Measurements from ENCODE around the gene SLC6A12.
"Not testable (repeated sequence)": the region's sequence is repeated elsewhere in the genome, so short reads cannot be mapped to it uniquely, and the experiment has no call there.

The SLC6A12 gene

GRCh38 chr12:214003-214741, at the start of gene SLC6A12:
Gene SLC6A12, minus strand, starts transcription at chr12:214157. Its CDS starts 4,171 bp downstream, at chr12:209986.
- DNase-seq (ENCODE audit: low spot score) = no peak

GRCh38 chr12:263574-263973, 49.6 kb upstream of the SLC6A12 start:
- no peak for DNase-seq (ENCODE audit: low spot score)

GRCh38 chr12:262817-263216, 48.9 kb upstream of the SLC6A12 start, which contains the start of gene SLC6A13:
Gene SLC6A13, minus strand, starts transcription at chr12:262836. Its CDS starts 2,784 bp downstream, at chr12:260052.
- no peak for DNase-seq (ENCODE audit: low spot score)

GRCh38 chr12:262113-262512, 48.2 kb upstream of the SLC6A12 start:
- DNase-seq (ENCODE audit: low spot score) = no peak

- no peak for DNase-seq (ENCODE audit: low spot score)
These were observed 43.8 kb upstream of the SLC6A12 start for GRCh38 chr12:257521-258321.

GRCh38 chr12:256958-257357, 43.0 kb upstream of the SLC6A12 start:
- DNase-seq (ENCODE audit: low spot score) = no peak

- DNase-seq (ENCODE audit: low spot score) = no peak
These were observed 42.3 kb upstream of the SLC6A12 start for GRCh38 chr12:256225-256624.

GRCh38 chr12:254912-255311, 41.0 kb upstream of the SLC6A12 start:
- no peak for DNase-seq (ENCODE audit: low spot score)

- no peak for DNase-seq (ENCODE audit: low spot score)
These were observed 40.1 kb upstream of the SLC6A12 start for GRCh38 chr12:254039-254438.

GRCh38 chr12:253116-253831, 39.3 kb upstream of the SLC6A12 start:
- no peak for DNase-seq (ENCODE audit: low spot score)

GRCh38 chr12:252636-253035, 38.7 kb upstream of the SLC6A12 start:
- no peak for DNase-seq (ENCODE audit: low spot score)

GRCh38 chr12:247271-247670, 33.3 kb upstream of the SLC6A12 start:
- DNase-seq (ENCODE audit: low spot score) = no peak

GRCh38 chr12:243381-243780, 29.4 kb upstream of the SLC6A12 start:
- no peak for DNase-seq (ENCODE audit: low spot score)

- DNase-seq (ENCODE audit: low spot score) = no peak
These were observed 28.5 kb upstream of the SLC6A12 start for GRCh38 chr12:242496-242895.

- DNase-seq (ENCODE audit: low spot score) = no peak
These were observed 27.3 kb upstream of the SLC6A12 start for GRCh38 chr12:241266-241665.

GRCh38 chr12:240566-240965, 26.6 kb upstream of the SLC6A12 start:
- no peak for DNase-seq (ENCODE audit: low spot score)

- DNase-seq (ENCODE audit: low spot score) = no peak
These were observed 24.9 kb upstream of the SLC6A12 start for GRCh38 chr12:238736-239398.

- DNase-seq (ENCODE audit: low spot score) = no peak
These were observed 24.2 kb upstream of the SLC6A12 start for GRCh38 chr12:238116-238515.

- no peak for DNase-seq (ENCODE audit: low spot score)
These were observed 23.3 kb upstream of the SLC6A12 start for GRCh38 chr12:237026-237815.

GRCh38 chr12:236445-236844, 22.5 kb upstream of the SLC6A12 start:
- no peak for DNase-seq (ENCODE audit: low spot score)

- not testable (repeated sequence) for DNase-seq (ENCODE audit: low spot score)
These were observed 22.0 kb upstream of the SLC6A12 start for GRCh38 chr12:235967-236366.

Data from germinal center (tissue), 1 donor.